ENCODE data around the gene CACNA1C. TPM values are rescaled to one million over a fixed set of nuclear protein-coding genes. Genes with fewer than 3 reads are reported as not detected.
A peak's percentile ranks its signal among the peaks of the same experiment; 100 is the strongest.

The CACNA1C gene
- total RNA-seq, 1 donor from 2014 or later = 1.3 TPM

- Histone ChIP-seq H3K4me3 (ENCODE audit: low read depth, low read length) (no peak overlapping the region), H3K27me3 (ENCODE audit: control insufficient read depth, insufficient read depth, low read length) (no peaks in the 10 kb centered on the region), H3K36me3 (ENCODE audit: control insufficient read depth, insufficient read depth, low read length) (no peaks in the 10 kb centered on the region)
- no peak for DNase-seq (ENCODE audit: low read depth)
- TF ChIP-seq CTCF (IDR thresholded peaks at IDR 0.05; ENCODE audit: insufficient read depth, low read length, poor library complexity, severe bottlenecking) = peak; percentile 7
These were observed 40.9 kb upstream of the CACNA1C start for GRCh38 chr12:2011643-2012607.

GRCh38 chr12:2013086-2013485, 39.7 kb upstream of the CACNA1C start:
- no peaks in the 10 kb centered on the region for H3K27me3 ChIP-seq (ENCODE audit: control insufficient read depth, insufficient read depth, low read length)
- DNase-seq (ENCODE audit: low read depth) = no peak
- H3K4me3 ChIP-seq (ENCODE audit: low read depth, low read length) = no peak overlapping the region
- TF ChIP-seq CTCF (IDR thresholded peaks at IDR 0.05; ENCODE audit: insufficient read depth, low read length, poor library complexity, severe bottlenecking) = no peak
- H3K36me3 ChIP-seq (ENCODE audit: control insufficient read depth, insufficient read depth, low read length) = no peaks in the 10 kb centered on the region

GRCh38 chr12:2013527-2014223, 39.1 kb upstream of the CACNA1C start:
- Histone ChIP-seq H3K36me3 (ENCODE audit: control insufficient read depth, insufficient read depth, low read length) (no peaks in the 10 kb centered on the region), H3K4me3 (ENCODE audit: low read depth, low read length) (no peak overlapping the region), H3K27me3 (ENCODE audit: control insufficient read depth, insufficient read depth, low read length) (no peaks in the 10 kb centered on the region)
- TF ChIP-seq CTCF (IDR thresholded peaks at IDR 0.05; ENCODE audit: insufficient read depth, low read length, poor library complexity, severe bottlenecking) = no peak
- DNase-seq (ENCODE audit: low read depth) = no peak

- no peak overlapping the region for H3K4me3 ChIP-seq (ENCODE audit: low read depth, low read length)
- no peaks in the 10 kb centered on the region for H3K27me3 ChIP-seq (ENCODE audit: control insufficient read depth, insufficient read depth, low read length)
- no peak for TF ChIP-seq CTCF (IDR thresholded peaks at IDR 0.05; ENCODE audit: insufficient read depth, low read length, poor library complexity, severe bottlenecking)
- DNase-seq (ENCODE audit: low read depth) = no peak
- no peaks in the 10 kb centered on the region for H3K36me3 ChIP-seq (ENCODE audit: control insufficient read depth, insufficient read depth, low read length)
These were observed 38.6 kb upstream of the CACNA1C start for GRCh38 chr12:2014231-2014630.

- Histone ChIP-seq H3K36me3 (ENCODE audit: control insufficient read depth, insufficient read depth, low read length) (no peaks in the 10 kb centered on the region), H3K4me3 (ENCODE audit: low read depth, low read length) (no peak overlapping the region), H3K27me3 (ENCODE audit: control insufficient read depth, insufficient read depth, low read length) (peaks cover 3% of the 10 kb centered on the region)
- no peak for DNase-seq (ENCODE audit: low read depth)
- no peak for TF ChIP-seq CTCF (IDR thresholded peaks at IDR 0.05; ENCODE audit: insufficient read depth, low read length, poor library complexity, severe bottlenecking)
These were observed 35.8 kb upstream of the CACNA1C start for GRCh38 chr12:2016862-2017545.

All from kidney epithelial cell (primary cell).